HG03025 (cell line): ENCODE results near the gene NADSYN1.

Experiments
- ATAC-seq: cut with Tn5 transposase; IDR thresholded peaks from one replicate; pipeline ENCODE4 v1.9.1; 2021; ENCODE audit warnings: mild to moderate bottlenecking, moderate library complexity; ENCODE audit not compliant: unreplicated experiment, low FRiP score

The NADSYN1 gene

DNA sequence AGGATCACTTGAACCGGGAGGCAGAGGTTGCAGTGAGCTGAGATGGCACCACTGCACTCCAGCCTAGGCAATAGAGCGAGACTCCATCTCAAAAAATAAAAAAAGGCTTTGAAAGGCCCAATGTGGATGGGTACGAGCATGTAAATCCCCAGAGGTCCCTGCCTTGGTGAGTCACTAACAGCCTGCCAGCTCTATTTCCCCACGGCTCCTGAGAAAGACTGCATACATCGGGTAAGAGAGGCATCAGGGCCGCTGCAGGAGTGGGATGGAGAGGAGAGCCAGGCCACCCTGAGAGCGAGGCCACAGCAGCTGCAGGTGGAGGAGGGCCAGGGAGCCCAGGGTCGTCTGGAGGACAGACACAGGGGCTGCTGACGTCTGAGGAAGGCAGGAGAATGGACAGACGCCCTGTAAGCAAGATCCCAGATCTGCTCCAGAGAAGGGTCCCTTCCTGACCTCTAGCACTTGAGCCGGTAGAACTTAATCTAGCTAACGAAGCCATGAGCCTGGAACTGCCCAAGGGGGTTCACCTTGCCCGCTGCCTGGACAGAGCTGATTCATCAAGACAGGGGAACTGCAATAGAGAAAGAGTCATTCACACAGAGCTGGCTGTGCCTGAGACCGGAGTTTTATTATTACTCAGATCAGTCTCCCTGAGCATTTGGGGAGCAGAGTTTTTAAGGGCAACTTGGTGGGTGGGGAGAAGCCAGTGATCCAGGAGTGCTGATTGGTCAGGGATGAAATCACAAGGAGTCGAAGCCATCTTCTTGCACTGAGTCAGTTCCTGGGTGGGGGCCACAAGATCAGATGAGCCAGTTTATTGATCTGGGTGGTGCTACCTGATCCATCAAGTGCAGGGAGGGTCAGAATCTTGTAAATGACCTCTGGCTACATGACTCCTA lies 90.1 kb downstream of the NADSYN1 start:
- ATAC-seq, result no peak

DNA sequence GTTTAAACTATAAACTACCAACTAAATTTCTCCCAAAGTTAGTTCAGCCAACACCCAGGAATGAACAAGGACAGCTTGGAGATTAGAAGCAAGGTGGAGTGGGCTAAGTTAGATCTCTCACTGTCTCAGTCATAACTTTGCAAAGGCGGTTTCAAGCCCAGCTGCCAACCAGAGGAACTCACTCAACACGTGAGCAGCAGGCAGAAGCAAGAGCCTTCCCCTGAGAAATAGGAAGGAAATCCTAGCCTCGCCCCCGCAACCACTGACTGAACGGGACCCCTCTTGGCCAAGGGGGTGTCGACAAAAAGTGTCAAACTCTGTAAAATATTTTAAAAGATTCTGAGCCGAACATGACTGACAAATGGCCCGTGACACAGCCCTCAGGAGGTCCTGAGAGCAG lies 90.9 kb downstream of the NADSYN1 start:
- no peak for ATAC-seq

DNA sequence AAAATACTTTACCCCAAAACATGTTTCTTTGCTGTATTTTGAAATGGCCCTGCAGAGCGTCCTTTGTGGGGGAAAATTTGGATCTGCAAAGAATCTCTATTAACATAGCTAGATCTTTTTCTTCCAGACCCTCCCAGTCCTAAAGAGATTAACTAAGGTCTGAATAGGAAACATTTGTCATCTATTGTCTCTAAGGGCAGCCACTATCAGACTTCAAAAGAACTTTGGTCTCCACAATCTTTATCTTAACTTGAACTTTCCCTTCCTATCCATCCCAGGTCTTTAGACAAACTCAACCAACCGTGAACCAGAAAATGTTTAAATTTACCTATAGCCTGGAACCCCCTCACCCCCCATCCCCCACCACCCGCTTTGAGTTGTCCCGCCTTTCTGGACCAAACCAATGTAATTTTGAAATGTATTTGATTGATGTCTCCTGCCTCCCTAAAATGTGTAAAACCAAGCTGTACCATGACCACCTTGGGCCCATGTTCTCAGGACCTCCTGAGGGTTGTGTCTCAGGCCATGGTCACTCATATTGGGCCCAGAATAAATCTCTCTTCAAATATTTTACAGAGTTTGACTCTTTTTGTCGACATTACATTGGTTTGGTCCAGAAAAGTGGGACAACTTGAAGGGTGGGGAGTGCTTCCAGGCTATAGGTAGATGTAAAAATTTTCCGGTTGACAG lies 91.7 kb downstream of the NADSYN1 start:
- ATAC-seq, result no peak

DNA sequence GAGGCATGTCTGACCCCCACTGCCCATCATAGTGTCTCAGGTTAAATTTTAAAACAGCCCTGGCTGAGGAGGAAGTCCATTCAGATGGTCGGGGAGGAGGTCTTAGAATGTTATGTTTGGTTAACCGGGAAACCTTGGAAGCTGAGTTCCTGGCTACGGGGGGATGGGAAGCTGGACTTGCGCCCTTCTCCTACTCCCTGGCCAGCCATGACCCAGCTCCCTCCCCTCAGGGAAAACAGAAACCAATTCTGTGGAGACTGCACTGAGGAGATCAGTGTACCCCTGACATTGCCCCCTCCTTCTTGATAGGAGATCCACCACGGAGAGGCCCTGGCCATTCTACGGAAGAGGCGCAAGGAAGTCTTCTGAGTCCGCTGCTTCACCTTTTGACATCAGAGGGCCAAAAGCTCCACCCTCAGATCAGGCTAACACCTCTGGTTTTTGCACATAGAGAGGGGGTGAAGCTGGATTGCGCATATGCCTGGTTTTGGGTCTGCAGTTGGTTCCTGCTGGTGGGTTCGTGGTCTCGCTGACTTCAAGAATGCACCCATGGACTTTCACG lies 92.5 kb downstream of the NADSYN1 start:
- no peak for ATAC-seq

DNA sequence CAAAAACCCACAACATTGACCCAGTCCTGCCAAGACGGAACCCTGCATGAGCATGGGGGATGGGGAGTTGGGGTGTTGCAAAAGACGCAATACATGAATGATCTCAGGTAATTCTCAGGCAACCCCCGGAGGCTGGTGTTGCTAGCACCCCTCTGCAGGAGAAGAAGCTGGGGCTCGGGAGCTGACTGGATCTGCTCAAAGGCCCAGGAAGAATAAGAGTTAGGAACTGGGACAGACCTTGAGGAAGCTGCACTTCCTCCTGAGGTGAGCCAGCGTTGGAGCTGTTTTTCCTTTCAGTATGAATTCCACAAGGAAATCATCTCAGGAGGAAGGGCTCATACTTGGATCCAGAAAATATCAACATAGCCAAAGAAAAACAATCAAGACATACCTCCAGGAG lies 95.1 kb downstream of the NADSYN1 start, which contains the start of gene KRTAP5-9:
TSS of gene KRTAP5-9 (plus strand) at position 301 of the 400 bp plus-strand sequence. CDS start 238 bp downstream, outside the sequence.
- no peak for ATAC-seq

DNA sequence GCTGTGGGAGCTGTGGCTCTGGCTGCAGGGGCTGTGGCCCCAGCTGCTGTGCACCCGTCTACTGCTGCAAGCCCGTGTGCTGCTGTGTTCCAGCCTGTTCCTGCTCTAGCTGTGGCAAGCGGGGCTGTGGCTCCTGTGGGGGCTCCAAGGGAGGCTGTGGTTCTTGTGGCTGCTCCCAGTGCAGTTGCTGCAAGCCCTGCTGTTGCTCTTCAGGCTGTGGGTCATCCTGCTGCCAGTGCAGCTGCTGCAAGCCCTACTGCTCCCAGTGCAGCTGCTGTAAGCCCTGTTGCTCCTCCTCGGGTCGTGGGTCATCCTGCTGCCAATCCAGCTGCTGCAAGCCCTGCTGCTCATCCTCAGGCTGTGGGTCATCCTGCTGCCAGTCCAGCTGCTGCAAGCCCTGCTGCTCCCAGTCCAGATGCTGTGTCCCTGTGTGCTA lies 95.7 kb downstream of the NADSYN1 start:
- no peak for ATAC-seq
